ENCODE measurements around the gene GULP1.
"Not testable (repeated sequence)": the region's sequence is repeated elsewhere in the genome, so short reads cannot be mapped to it uniquely, and the experiment has no call there.

GULP1 gene

GRCh38 chr2:188293601-188294351, 2.1 kb downstream of the GULP1 start:
- DNase-seq, result no peak

- DNase-seq, result no peak
Measured at GRCh38 chr2:188294352-188294926, 2.8 kb downstream of the GULP1 start.

- no peak for DNase-seq
Measured at GRCh38 chr2:188295067-188295685, 3.5 kb downstream of the GULP1 start.

- no peak for DNase-seq
Measured at GRCh38 chr2:188297978-188298377, 6.3 kb downstream of the GULP1 start.

- not testable (repeated sequence) for DNase-seq
Measured at GRCh38 chr2:188298937-188299371, 7.3 kb downstream of the GULP1 start.

- DNase-seq, result no peak
Measured at GRCh38 chr2:188303363-188304031, 11.8 kb downstream of the GULP1 start.

GRCh38 chr2:188305271-188305670, 13.6 kb downstream of the GULP1 start:
- DNase-seq, result no peak

- DNase-seq, result no peak
Measured at GRCh38 chr2:188306271-188306670, 14.6 kb downstream of the GULP1 start.

- DNase-seq, result no peak
Measured at GRCh38 chr2:188307850-188308283, 16.2 kb downstream of the GULP1 start.

GRCh38 chr2:188308483-188308882, 16.8 kb downstream of the GULP1 start:
- no peak for DNase-seq

GRCh38 chr2:188309364-188309763, 17.7 kb downstream of the GULP1 start:
- no peak for DNase-seq

GRCh38 chr2:188314314-188315054, 22.8 kb downstream of the GULP1 start:
- no peak for DNase-seq

- DNase-seq, result no peak
Measured at GRCh38 chr2:188315750-188316149, 24.1 kb downstream of the GULP1 start.

GRCh38 chr2:188316342-188316741, 24.7 kb downstream of the GULP1 start:
- no peak for DNase-seq

GRCh38 chr2:188316791-188317423, 25.2 kb downstream of the GULP1 start:
- DNase-seq, result no peak

- no peak for DNase-seq
Measured at GRCh38 chr2:188318161-188318749, 26.6 kb downstream of the GULP1 start.

GRCh38 chr2:188319838-188320237, 28.2 kb downstream of the GULP1 start:
- no peak for DNase-seq

- no peak for DNase-seq
Measured at GRCh38 chr2:188320861-188321260, 29.2 kb downstream of the GULP1 start.

- DNase-seq, result no peak
Measured at GRCh38 chr2:188322569-188323551, 31.2 kb downstream of the GULP1 start.

- DNase-seq, result no peak
Measured at GRCh38 chr2:188324067-188324466, 32.4 kb downstream of the GULP1 start.

GRCh38 chr2:188326290-188326668, 34.6 kb downstream of the GULP1 start:
- DNase-seq, result no peak
